Activated CD8-positive, alpha-beta memory T cell treated with anti-CD3 and anti-CD28 coated beads, Interleukin-2, amount 50 U/mL, for 1 hour (primary cell): ENCODE data around the gene PSMF1.
"Not testable (repeated sequence)": the region's sequence is repeated elsewhere in the genome, so short reads cannot be mapped to it uniquely, and the experiment has no call there.

Experiments
- DNase-seq: peaks from one replicate; pipeline ENCODE4 v3.0.0-alpha.2; 2020; ENCODE audit errors: extremely low read depth

PSMF1 gene

GRCh38 chr20:1122388-1123315 lies 4.2 kb downstream of the PSMF1 start:
- DNase-seq: no peak

- no peak for DNase-seq
Observed at GRCh38 chr20:1123666-1124065, 5.3 kb downstream of the PSMF1 start.

- no peak for DNase-seq
Observed at GRCh38 chr20:1124421-1124820, 6.0 kb downstream of the PSMF1 start.

- DNase-seq: no peak
Observed at GRCh38 chr20:1125277-1125676, 6.9 kb downstream of the PSMF1 start.

GRCh38 chr20:1127840-1128239 lies 9.4 kb downstream of the PSMF1 start:
- no peak for DNase-seq

- DNase-seq: no peak
Observed at GRCh38 chr20:1130058-1130694, 11.8 kb downstream of the PSMF1 start.

GRCh38 chr20:1130847-1131246 lies 12.4 kb downstream of the PSMF1 start:
- no peak for DNase-seq

- no peak for DNase-seq
Observed at GRCh38 chr20:1131354-1131753, 13.0 kb downstream of the PSMF1 start.

GRCh38 chr20:1134355-1134754 lies 16.0 kb downstream of the PSMF1 start:
- DNase-seq: no peak

GRCh38 chr20:1134836-1135235 lies 16.4 kb downstream of the PSMF1 start:
- no peak for DNase-seq

GRCh38 chr20:1137236-1137635 lies 18.8 kb downstream of the PSMF1 start:
- no peak for DNase-seq

GRCh38 chr20:1144401-1145172 lies 26.2 kb downstream of the PSMF1 start:
- no peak for DNase-seq

GRCh38 chr20:1146957-1147356 lies 28.6 kb downstream of the PSMF1 start:
- DNase-seq: no peak

GRCh38 chr20:1149812-1150211 lies 31.4 kb downstream of the PSMF1 start:
- not testable (repeated sequence) for DNase-seq

- no peak for DNase-seq
Observed at GRCh38 chr20:1150218-1150617, 31.8 kb downstream of the PSMF1 start.

- DNase-seq: no peak
Observed at GRCh38 chr20:1150968-1151367, 32.6 kb downstream of the PSMF1 start.

GRCh38 chr20:1154226-1154625 lies 35.8 kb downstream of the PSMF1 start:
- DNase-seq: no peak

GRCh38 chr20:1154691-1155090 lies 36.3 kb downstream of the PSMF1 start:
- DNase-seq: no peak

- no peak for DNase-seq
Observed at GRCh38 chr20:1155342-1155741, 36.9 kb downstream of the PSMF1 start.

GRCh38 chr20:1160496-1160895 lies 42.1 kb downstream of the PSMF1 start:
- no peak for DNase-seq

GRCh38 chr20:1160991-1161390 lies 42.6 kb downstream of the PSMF1 start:
- DNase-seq: no peak

GRCh38 chr20:1163105-1163504 lies 44.7 kb downstream of the PSMF1 start:
- no peak for DNase-seq
